Upper lobe of left lung (tissue), 4 donors: ENCODE measurements around the gene RIMKLA.

Source experiments
- EP300 ChIP-seq, 4 donors: sonication (generic); formaldehyde crosslinking; IDR thresholded peaks; one replicate each; pipeline ENCODE4 v1.5.1; 2017; ENCODE audit warnings: antibody characterized with exemption in 4 of 4, control low read depth in 2 of 4
- POLR2A ChIP-seq, 4 donors: fragments of 450-650 bp; IDR thresholded peaks; one replicate each; pipeline ENCODE4 v1.5.1; 2016 to 2017; ENCODE audit warnings: antibody characterized with exemption in 4 of 4, mild to moderate bottlenecking in 2 of 4
- POLR2AphosphoS5 ChIP-seq, 2 donors: sonication (generic); formaldehyde crosslinking; IDR thresholded peaks; one replicate each; pipeline ENCODE4 v1.5.1; 2017; ENCODE audit warnings: antibody characterized with exemption in 2 of 2

- TF ChIP-seq POLR2AphosphoS5 (IDR thresholded peaks at IDR 0.05) (no peak), EP300 (IDR thresholded peaks at IDR 0.05) (no peak), POLR2A (IDR thresholded peaks at IDR 0.05) (no peak)
These were observed 62.1 kb downstream of the RIMKLA start for GRCh38 chr1:42442662-42443061.
